Heart left ventricle (tissue), 13 donors: ENCODE measurements around the gene MEGF9.

Source experiments
- CTCF ChIP-seq, 12 donors: fragments of 200-600 bp; sonication (generic) in 4 of 12; IDR thresholded peaks; one replicate each; pipeline versions ENCODE4 v1.5.0 to v1.8.0; 2018 to 2022; ENCODE audit warnings: antibody characterized with exemption in 12 of 12, mild to moderate bottlenecking in 5 of 12
- POLR2A ChIP-seq, 2 donors: fragments of 450-650 bp; IDR thresholded peaks; one replicate each; pipeline ENCODE4 v1.6.1; 2017; ENCODE audit warnings: antibody characterized with exemption in 2 of 2, mild to moderate bottlenecking in 2 of 2, moderate library complexity in 2 of 2
- donor health status: ischemic (EF 13 %, LVEDD 7.1; RV severe dilation, severe dysfunction).
- donor health status: DM: no; HTN: yes; CAD: no.
- donor health status: DM: no; HTN: no; CAD: no.
- donor health status: ischemic (EF 25% LVEDD 6.9; RV normal size, moderate dysfunction).
- donor health status: ischemic (EF 25% LVEDD 5.7; RV mildly dilated, moderate dysfunction).
- donor health status: ischemic (EF 35%, LVEDD 5.7; RV mildly dilated, moderate dysfunction).
- donor health status: nonischemic (EF 11% LVEDD 7.7; RV severe dilation, severe dysfunction).
- donor health status: DM: yes; HTN: yes; CAD: no.
- donor health status: PGD.
- donor health status: ischemic (EF 29% LVEDD 5.4; RV normal size, mild dysfunction).
- donor health status: nonischemic (EF 23%, LVEDD 6.1; RV moderate dilation, normal function).

DNA sequence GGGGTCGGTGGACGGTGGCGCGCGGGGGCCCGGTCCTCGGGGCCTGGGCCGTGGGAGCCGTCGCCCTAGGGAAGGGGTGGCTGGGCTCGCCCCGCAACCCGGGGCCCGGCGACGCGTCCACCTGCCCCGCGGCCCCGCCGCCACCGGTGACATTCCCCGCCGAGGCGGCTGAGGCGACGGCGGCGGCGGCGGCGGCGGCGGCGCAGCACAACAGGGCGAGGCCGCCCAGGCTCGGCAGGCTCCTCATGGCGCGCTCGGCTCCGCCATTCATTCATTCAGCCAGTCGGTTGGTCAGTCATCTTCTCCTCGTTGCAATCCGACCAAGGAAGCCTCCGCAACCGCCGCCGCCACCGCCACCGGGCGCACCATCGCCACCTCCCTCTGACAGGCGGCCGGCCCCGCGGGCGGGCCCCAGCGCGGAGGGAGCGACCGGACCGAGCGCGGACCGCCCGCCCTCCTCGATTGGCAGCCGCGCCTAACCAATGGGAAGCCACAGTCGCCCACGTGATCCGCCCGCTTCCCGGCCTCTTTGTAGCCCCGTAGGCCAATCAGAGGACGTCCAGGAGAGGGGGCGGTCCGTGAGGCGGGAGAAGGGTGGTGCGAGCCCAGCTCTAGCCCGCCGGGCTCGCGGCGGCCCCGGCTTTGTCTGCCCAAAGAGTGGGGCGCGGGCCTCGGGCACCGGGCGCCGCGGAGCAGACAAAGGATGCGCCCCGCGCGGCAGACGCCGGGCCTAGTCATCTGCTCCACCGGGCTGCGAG lies at the start of gene MEGF9:
- TF ChIP-seq CTCF (IDR thresholded peaks at IDR 0.05) (peak in 1 of 12 donors; percentile 5), POLR2A (IDR thresholded peaks at IDR 0.05) (peak in 1 of 2 donors; percentile 88)
